ENCODE measurements around the gene TGM5. TPM values are rescaled to one million over a fixed set of nuclear protein-coding genes. Genes with fewer than 3 reads are reported as not detected.

TGM5 gene
- total RNA-seq, 6 experiments from 2014 or later = not detected

DNA sequence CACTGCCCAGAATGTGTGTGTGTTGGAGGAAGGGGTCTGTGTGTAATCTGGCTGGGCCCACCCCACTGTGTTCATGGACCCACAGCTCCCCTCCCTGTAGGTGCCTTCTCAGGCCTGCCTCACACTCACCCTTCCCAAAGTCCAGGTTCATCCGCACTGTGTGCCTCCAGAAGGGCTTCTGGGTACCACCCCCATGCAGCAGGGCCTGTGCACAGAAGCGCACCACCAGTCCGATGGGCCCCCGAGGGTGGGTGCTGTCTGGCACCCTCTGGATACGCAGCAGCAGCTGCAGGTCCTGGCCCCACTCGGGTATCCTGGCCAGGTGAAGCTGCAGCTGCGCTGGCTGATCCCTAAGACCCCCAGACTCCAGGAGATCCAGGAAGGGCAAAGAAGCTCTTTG, 12.8 kb upstream of the TGM5 start:
- no peak for DNase-seq
- no peak for TF ChIP-seq CTCF (IDR thresholded peaks at IDR 0.05)
- Mint-ChIP-seq H3K27me3 (ENCODE audit: insufficient read depth) (peaks cover 51% of the 10 kb centered on the region), H3K9me3 (no peaks in the 10 kb centered on the region), H3K4me3 (no peak overlapping the region), H3K27ac (no peak overlapping the region), H3K4me1 (ENCODE audit: low read depth) (no peaks in the 10 kb centered on the region), H3K36me3 (ENCODE audit: low read depth) (no peaks in the 10 kb centered on the region)

GRCh38 chr15:43278869-43279268, 12.1 kb upstream of the TGM5 start:
- H3K9me3 Mint-ChIP-seq = no peaks in the 10 kb centered on the region
- H3K27ac Mint-ChIP-seq = no peak overlapping the region
- peaks cover 53% of the 10 kb centered on the region for H3K27me3 Mint-ChIP-seq (ENCODE audit: insufficient read depth)
- no peak for DNase-seq
- H3K4me3 Mint-ChIP-seq = no peak overlapping the region
- peaks cover 5% of the 10 kb centered on the region for H3K4me1 Mint-ChIP-seq (ENCODE audit: low read depth)
- TF ChIP-seq CTCF (IDR thresholded peaks at IDR 0.05) = no peak
- H3K36me3 Mint-ChIP-seq (ENCODE audit: low read depth) = no peaks in the 10 kb centered on the region

- peaks cover 54% of the 10 kb centered on the region for H3K27me3 Mint-ChIP-seq (ENCODE audit: insufficient read depth)
- H3K27ac Mint-ChIP-seq = no peak overlapping the region
- H3K9me3 Mint-ChIP-seq = no peaks in the 10 kb centered on the region
- no peak for DNase-seq
- no peak overlapping the region for H3K4me3 Mint-ChIP-seq
- no peaks in the 10 kb centered on the region for H3K36me3 Mint-ChIP-seq (ENCODE audit: low read depth)
- no peak for TF ChIP-seq CTCF (IDR thresholded peaks at IDR 0.05)
- H3K4me1 Mint-ChIP-seq (ENCODE audit: low read depth) = peaks cover 7% of the 10 kb centered on the region
These were observed 11.2 kb upstream of the TGM5 start for GRCh38 chr15:43277901-43278300.

DNA sequence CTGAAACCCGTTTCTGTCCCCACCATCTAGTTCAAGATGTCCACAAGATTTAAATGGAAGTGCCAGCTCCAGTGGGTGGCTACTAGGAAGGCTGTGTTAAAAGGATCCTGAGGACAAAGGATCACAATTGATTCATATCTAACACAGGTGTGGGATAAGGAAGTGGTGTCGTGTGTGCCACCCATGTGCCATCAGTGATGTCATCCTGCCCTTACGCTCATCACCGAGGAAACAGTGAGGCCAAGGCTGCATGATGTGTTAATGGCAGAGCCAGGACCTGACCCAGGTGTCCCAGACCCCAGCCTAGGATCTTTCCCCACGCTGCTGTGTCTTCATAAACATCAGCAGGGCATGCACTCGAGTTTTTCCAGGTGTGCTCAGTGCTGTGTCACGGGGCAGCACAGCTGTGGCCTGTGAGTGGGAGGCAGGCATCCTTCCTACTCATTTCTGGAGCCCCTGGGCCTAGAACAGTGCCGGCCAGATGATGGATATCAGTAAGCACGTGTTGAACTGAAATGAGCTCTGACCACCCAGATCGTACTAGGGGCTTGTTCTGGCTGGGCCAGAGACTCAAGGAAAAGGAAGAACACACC, 10.6 kb upstream of the TGM5 start:
- no peak for TF ChIP-seq CTCF (IDR thresholded peaks at IDR 0.05)
- DNase-seq = no peak
- peaks cover 7% of the 10 kb centered on the region for H3K4me1 Mint-ChIP-seq (ENCODE audit: low read depth)

GRCh38 chr15:43276563-43277200, 10.0 kb upstream of the TGM5 start:
- H3K36me3 Mint-ChIP-seq (ENCODE audit: low read depth) = no peaks in the 10 kb centered on the region
- H3K27me3 Mint-ChIP-seq (ENCODE audit: insufficient read depth) = peaks cover 61% of the 10 kb centered on the region
- peaks cover 7% of the 10 kb centered on the region for H3K4me1 Mint-ChIP-seq (ENCODE audit: low read depth)
- no peak overlapping the region for H3K27ac Mint-ChIP-seq
- no peak for DNase-seq
- no peak overlapping the region for H3K4me3 Mint-ChIP-seq
- no peak for TF ChIP-seq CTCF (IDR thresholded peaks at IDR 0.05)
- H3K9me3 Mint-ChIP-seq = peaks cover 7% of the 10 kb centered on the region

More for the DNA sequence above, 10.6 kb upstream of the TGM5 start:
- Mint-ChIP-seq H3K27ac (no peak overlapping the region), H3K27me3 (ENCODE audit: insufficient read depth) (peaks cover 55% of the 10 kb centered on the region), H3K4me3 (no peak overlapping the region), H3K36me3 (ENCODE audit: low read depth) (no peaks in the 10 kb centered on the region), H3K9me3 (peaks cover 1% of the 10 kb centered on the region)
